ENCODE results near the gene KRT20. TPM values are rescaled to one million over a fixed set of nuclear protein-coding genes. Genes with fewer than 3 reads are reported as not detected.
"Not testable (repeated sequence)": the region's sequence is repeated elsewhere in the genome, so short reads cannot be mapped to it uniquely, and the experiment has no call there.

The KRT20 gene
- total RNA-seq, 1 experiment from 2014 or later = 1.5 TPM

DNA sequence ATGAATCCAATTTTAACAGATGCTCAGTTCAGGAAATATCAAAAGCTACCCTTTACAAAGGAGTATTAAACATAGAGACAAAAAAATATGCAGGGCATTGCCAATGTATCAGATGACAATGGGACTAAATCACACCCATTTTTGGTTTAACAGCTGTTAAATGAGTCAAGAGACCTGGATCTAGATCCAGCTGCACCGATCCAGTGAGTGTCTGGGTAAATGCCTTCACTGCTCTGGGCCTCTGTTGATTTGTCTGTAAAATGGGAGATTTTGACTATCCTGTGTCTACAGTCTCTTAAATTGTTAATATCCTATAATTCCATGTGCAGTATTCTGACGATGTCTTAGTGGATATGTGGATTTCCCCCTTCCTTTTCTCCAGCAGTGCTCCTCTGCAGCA is 36.0 kb upstream of the KRT20 start:
- no peak for ATAC-seq
- RAD21 ChIA-PET (ENCODE audit: low non-redundant PET in 1 of 2, low total read pairs in 2 of 2, uncharacterized antibody in 2 of 2, unreplicated experiment in 2 of 2) = no interaction called here
- POLR2A ChIA-PET = no interaction called here
- H3K9me2 ChIP-seq (ENCODE audit: insufficient read depth) = no peaks in the 10 kb centered on the region
- no peak overlapping the region; the same call in 1 of the 2 replicates for H3K9ac ChIP-seq (ENCODE audit: low read length)
- CTCF ChIA-PET = no interaction called here
- BruUV-seq (replicated peaks) = no TSS peak
- no peaks in the 10 kb centered on the region for H3K79me2 ChIP-seq (ENCODE audit: insufficient read depth, low read length)
- no peaks in the 10 kb centered on the region for H4K20me1 ChIP-seq (ENCODE audit: insufficient read depth)
- no peak for DNase-seq (ENCODE audit: low read depth, low spot score)
- H3K27me3 ChIP-seq (ENCODE audit: insufficient read depth, low read length) = no peaks in the 10 kb centered on the region
- H3K27ac ChIP-seq (ENCODE audit: low read depth, low read length) = 0 out of 2 replicates have a peak overlapping the region, but pooled peaks have one; percentile 69
- peak overlapping the region; percentile 15; the same call in 1 of the 2 replicates for H3K4me2 ChIP-seq (ENCODE audit: low read length)
- H3K4me1 ChIP-seq (ENCODE audit: control insufficient read depth in 1 of 2, insufficient read depth in 2 of 2, low read length in 2 of 2) = peaks cover 25 to 47% of the 10 kb centered on the region in 2 experiments
- no peaks in the 10 kb centered on the region for H3K9me3 ChIP-seq (ENCODE audit: control insufficient read depth in 1 of 2, insufficient read depth in 1 of 2, low read depth in 1 of 2, low read length in 2 of 2)
- H3K4me3 ChIP-seq (replicated peaks in 1 of 2; ENCODE audit: low read depth in 1 of 2, low read length in 2 of 2) = no peak overlapping the region
- TF ChIP-seq EZH2phosphoT487 (IDR thresholded peaks at IDR 0.05; ENCODE audit: borderline replicate concordance) (no peak), ATF3 (IDR thresholded peaks at IDR 0.05) (no peak), EGR1 (IDR thresholded peaks at IDR 0.05; ENCODE audit: low read depth) (no peak)
- intact Hi-C loops (cut with micrococcal nuclease) = no loop called here
- no peak overlapping the region for H2AFZ ChIP-seq (ENCODE audit: low read depth, low read length, poor library complexity, severe bottlenecking)
- H3K36me3 ChIP-seq (ENCODE audit: control insufficient read depth in 1 of 2, insufficient read depth in 2 of 2, low read length in 2 of 2) = peaks cover 0 to 6% of the 10 kb centered on the region in 2 experiments; a peak in 1 of 4 replicates

- H3K4me3 ChIP-seq (replicated peaks in 1 of 2; ENCODE audit: low read depth in 1 of 2, low read length in 2 of 2); H2AFZ ChIP-seq (ENCODE audit: low read depth, low read length, poor library complexity, severe bottlenecking); DNase-seq (ENCODE audit: low read depth, low spot score); H3K36me3 ChIP-seq (ENCODE audit: control insufficient read depth in 1 of 2, insufficient read depth in 2 of 2, low read length in 2 of 2); RAD21 ChIA-PET (ENCODE audit: low non-redundant PET in 1 of 2, low total read pairs in 2 of 2, uncharacterized antibody in 2 of 2, unreplicated experiment in 2 of 2); H4K20me1 ChIP-seq (ENCODE audit: insufficient read depth); ATAC-seq; BruUV-seq (replicated peaks); H3K9me3 ChIP-seq (ENCODE audit: control insufficient read depth in 1 of 2, insufficient read depth in 1 of 2, low read depth in 1 of 2, low read length in 2 of 2); H3K4me2 ChIP-seq (ENCODE audit: low read length); H3K79me2 ChIP-seq (ENCODE audit: insufficient read depth, low read length); H3K9ac ChIP-seq (ENCODE audit: low read length); H3K27me3 ChIP-seq (ENCODE audit: insufficient read depth, low read length); intact Hi-C loops (cut with micrococcal nuclease); H3K9me2 ChIP-seq (ENCODE audit: insufficient read depth): not testable (repeated sequence)
- H3K27ac ChIP-seq (ENCODE audit: low read depth, low read length) = peak overlapping the region; percentile 30; the same call in 1 of the 2 replicates
- ChIA-PET POLR2A (interaction anchor here (0.7 to 1.4 kb wide), 4 partner anchors 13 to 224 kb away, joined by 3 read pairs; no protein-coding TSS in a partner anchor), CTCF (interaction anchor here (1.6 kb wide), 1 partner anchor 405 kb away, joined by 4 read pairs; no protein-coding TSS in a partner anchor)
- H3K4me1 ChIP-seq (ENCODE audit: control insufficient read depth in 1 of 2, insufficient read depth in 2 of 2, low read length in 2 of 2) = peaks cover 42 to 67% of the 10 kb centered on the region in 2 experiments
These were observed 32.1 kb upstream of the KRT20 start for GRCh38 chr17:40917116-40917515.

Measured in HCT116 (cell line).